Colonic mucosa (tissue), 4 donors: ENCODE data around the gene CENPB. TPM values are rescaled to one million over a fixed set of nuclear protein-coding genes. Genes with fewer than 3 reads are reported as not detected.

Experiments used
- DNase-seq: peaks from one replicate; pipeline ENCODE4 v3.0.0-alpha.2; 2020
- H3K27ac ChIP-seq: fragments of 200-600 bp; one replicate; pipeline ENCODE4 v1.8.0; 2021
- H3K27me3 ChIP-seq: fragments of 200-600 bp; one replicate; pipeline ENCODE4 v1.8.0; 2021
- H3K36me3 ChIP-seq: fragments of 200-600 bp; one replicate; pipeline ENCODE4 v1.8.0; 2021
- H3K4me1 ChIP-seq: fragments of 200-600 bp; one replicate; pipeline ENCODE4 v1.8.0; 2021; ENCODE audit warnings: mild to moderate bottlenecking
- H3K4me3 ChIP-seq: fragments of 200-600 bp; one replicate; pipeline ENCODE4 v1.8.0; 2021
- H3K9ac ChIP-seq, 2 donors: one replicate each; pipeline ENCODE4 v1.7.0; 2013; ENCODE audit warnings: control low read depth in 2 of 2, low read depth in 2 of 2, low read length in 2 of 2
- H3K9me3 ChIP-seq: fragments of 200-600 bp; one replicate; pipeline ENCODE4 v1.8.0; 2021
- CTCF ChIP-seq: fragments of 200-600 bp; IDR thresholded peaks from one replicate; pipeline ENCODE4 v1.8.0; 2022; ENCODE audit warnings: antibody characterized with exemption, mild to moderate bottlenecking
- intact Hi-C: fragments of 100-400 bp; cut with DNase I; formaldehyde crosslinking; loops from one replicate; pipeline ENCODE4 v1.14.1; 2022
- total RNA-seq, 2 donors: library from RNA; stranded (reverse); fragmentation: NEBNext Ultra II Directional in 1 of 2; extraction: Animal tissue kit (Norgen Biotek cat#: 25700) in 1 of 2; gene quantifications; one replicate each; pipeline ENCODE4 v1.2.1, GENCODE V29; 2021
- donor health status: healthy.
- donor health status: DM: no; HTN: no; CAD: no.
- donor health status: DM: no; HTN: no; CAD: no.

The CENPB gene
- total RNA-seq, 2 donors from 2014 or later = 65.6 to 93.3 TPM

GRCh38 chr20:3741836-3742458 is 44.6 kb downstream of the CENPB start:
- Histone ChIP-seq H3K9me3 (no peaks in the 10 kb centered on the region), H3K36me3 (no peaks in the 10 kb centered on the region), H3K27ac (no peak overlapping the region), H3K4me1 (no peaks in the 10 kb centered on the region), H3K4me3 (no peak overlapping the region), H3K9ac (no peak overlapping the region), H3K27me3 (no peaks in the 10 kb centered on the region)
- intact Hi-C loops = no loop called here
- TF ChIP-seq CTCF = no peak
- no peak for DNase-seq

- DNase-seq = no peak
- Histone ChIP-seq H3K27ac (no peak overlapping the region), H3K36me3 (no peaks in the 10 kb centered on the region), H3K9me3 (no peaks in the 10 kb centered on the region), H3K9ac (no peak overlapping the region), H3K27me3 (no peaks in the 10 kb centered on the region), H3K4me3 (no peak overlapping the region), H3K4me1 (no peaks in the 10 kb centered on the region)
- no peak for TF ChIP-seq CTCF
- intact Hi-C loops = no loop called here
Measured at GRCh38 chr20:3740615-3741301, 45.8 kb downstream of the CENPB start.

GRCh38 chr20:3739926-3740451 is 46.6 kb downstream of the CENPB start:
- H3K27ac ChIP-seq = no peak overlapping the region
- no peak for DNase-seq

GRCh38 chr20:3739054-3739925 is 47.2 kb downstream of the CENPB start:
- no peak for DNase-seq
- intact Hi-C loops = no loop called here
- no peak overlapping the region for H3K9ac ChIP-seq
- H3K36me3 ChIP-seq = no peaks in the 10 kb centered on the region
- no peaks in the 10 kb centered on the region for H3K9me3 ChIP-seq
- H3K4me3 ChIP-seq = no peak overlapping the region
- peaks cover under 1% of the 10 kb centered on the region for H3K4me1 ChIP-seq
- H3K27me3 ChIP-seq = no peaks in the 10 kb centered on the region
- H3K27ac ChIP-seq = no peak overlapping the region
- TF ChIP-seq CTCF = no peak

More at GRCh38 chr20:3739926-3740451, 46.6 kb downstream of the CENPB start:
- H3K27me3 ChIP-seq = no peaks in the 10 kb centered on the region
- no peaks in the 10 kb centered on the region for H3K4me1 ChIP-seq
- no peak overlapping the region for H3K4me3 ChIP-seq
- no peak for TF ChIP-seq CTCF
- H3K9me3 ChIP-seq = no peaks in the 10 kb centered on the region
- no peaks in the 10 kb centered on the region for H3K36me3 ChIP-seq
- H3K9ac ChIP-seq = no peak overlapping the region
- intact Hi-C loops = no loop called here
